Esophagus muscularis mucosa (tissue), 4 donors: ENCODE measurements around the gene DBX2. TPM values are rescaled to one million over a fixed set of nuclear protein-coding genes. Genes with fewer than 3 reads are reported as not detected.

ENCODE experiments used
- DNase-seq: peaks from one replicate; pipeline ENCODE4 v3.0.0-alpha.2; 2017; ENCODE audit errors: extremely low spot score
- H3K27ac ChIP-seq, 4 donors: fragments of 200-600 bp; sonication (generic); replicated peaks in 1 of 4; 1 replicate in 3 of 4; 2 replicates in 1 of 4; pipeline ENCODE4 v1.5.1; 2016 to 2019; ENCODE audit warnings: mild to moderate bottlenecking in 1 of 4
- H3K27me3 ChIP-seq, 4 donors: fragments of 200-600 bp; sonication (generic); one replicate each; pipeline versions ENCODE4 v1.5.1 to v1.6.0; 2016 to 2019
- H3K36me3 ChIP-seq, 4 donors: fragments of 200-600 bp; sonication (generic); one replicate each; pipeline ENCODE4 v1.5.1; 2016 to 2019
- H3K4me1 ChIP-seq, 4 donors: fragments of 200-600 bp; sonication (generic); one replicate each; pipeline ENCODE4 v1.5.1; 2016 to 2019
- H3K4me3 ChIP-seq, 4 donors: fragments of 200-600 bp; sonication (generic); 1 replicate in 2 of 4; 2 replicates in 2 of 4; pipeline ENCODE4 v1.5.1; 2016 to 2019; ENCODE audit warnings: mild to moderate bottlenecking in 4 of 4, moderate library complexity in 1 of 4
- H3K9me3 ChIP-seq, 4 donors: fragments of 200-600 bp; sonication (generic); 1 replicate in 3 of 4; 2 replicates in 1 of 4; pipeline ENCODE4 v1.5.1; 2016 to 2019
- EP300 ChIP-seq: sonication (generic); formaldehyde crosslinking; IDR thresholded peaks from one replicate; pipeline ENCODE4 v1.6.1; 2017; ENCODE audit warnings: antibody characterized with exemption
- POLR2A ChIP-seq: fragments of 450-650 bp; IDR thresholded peaks from one replicate; pipeline ENCODE4 v1.6.1; 2017; ENCODE audit warnings: antibody characterized with exemption, moderate library complexity, mild to moderate bottlenecking, low read depth
- POLR2AphosphoS5 ChIP-seq, 2 donors: sonication (generic); formaldehyde crosslinking; IDR thresholded peaks; one replicate each; pipeline ENCODE4 v1.6.1; 2017; ENCODE audit warnings: antibody characterized with exemption in 2 of 2
- WGBS: methylation state at CpG from one replicate; pipeline ENCODE4 v1.1.5; 2018; 5-methylcytosine and 5-hydroxymethylcytosine counted together
- intact Hi-C: fragments of 100-400 bp; cut with DNase I; formaldehyde crosslinking; loops from one replicate; pipeline ENCODE4 v1.15.1; 2023
- total RNA-seq, 4 donors: library from RNA; depleted of rRNA; stranded (reverse); fragments of >200 nt; gene quantifications; one replicate each; pipeline versions ENCODE4 v1.1.0 to v1.2.1, GENCODE V29; 2016
- TF ChIP-seq, protein P1 (sequence below), 3 experiments: fragments of 200-600 bp in 2 of 3; fragments of 450-650 bp in 1 of 3; sonication (generic) in 2 of 3; IDR thresholded peaks; one replicate each; pipeline ENCODE4 v1.5.1; 2017 to 2019; ENCODE audit warnings: antibody characterized with exemption in 3 of 3, mild to moderate bottlenecking in 2 of 3, moderate library complexity in 1 of 3

Gene DBX2
- total RNA-seq, 4 donors from 2014 or later, result not detected

DNA sequence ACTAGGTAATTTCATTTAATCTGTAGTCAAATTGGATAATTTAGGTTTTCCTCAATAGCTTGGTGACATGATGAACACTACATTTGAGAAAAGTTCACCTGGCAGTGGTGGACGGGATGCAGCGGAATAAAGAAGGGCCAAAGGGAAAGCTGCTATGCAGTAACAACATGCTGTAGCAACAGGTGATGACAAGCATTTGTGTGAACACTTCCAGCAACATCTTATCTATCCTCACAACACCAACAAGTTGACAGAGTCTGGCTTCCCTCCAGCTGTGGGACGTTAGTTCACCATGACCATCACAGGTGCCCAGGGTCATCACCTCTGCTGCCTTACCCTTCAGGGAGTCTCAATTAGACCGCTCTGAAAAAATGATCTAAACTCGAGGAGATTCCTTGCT lies 8.3 kb downstream of the DBX2 start:
- intact Hi-C loops, result no loop called here
- Histone ChIP-seq H3K4me1 (no peaks in the 10 kb centered on the region), H3K27me3 (peaks cover 0 to 4% (median 0%) of the 10 kb centered on the region in 4 donors), H3K9me3 (no peaks in the 10 kb centered on the region), H3K27ac (no peak overlapping the region), H3K36me3 (no peaks in the 10 kb centered on the region), H3K4me3 (no peak overlapping the region)
- WGBS, result 71% methylated on average over 5 of the region's 5 CpGs
- DNase-seq, result no peak
- TF ChIP-seq EP300 (no peak), POLR2A (no peak), POLR2AphosphoS5 (IDR thresholded peaks at IDR 0.05) (no peak)
- TF ChIP-seq, protein P1, sequence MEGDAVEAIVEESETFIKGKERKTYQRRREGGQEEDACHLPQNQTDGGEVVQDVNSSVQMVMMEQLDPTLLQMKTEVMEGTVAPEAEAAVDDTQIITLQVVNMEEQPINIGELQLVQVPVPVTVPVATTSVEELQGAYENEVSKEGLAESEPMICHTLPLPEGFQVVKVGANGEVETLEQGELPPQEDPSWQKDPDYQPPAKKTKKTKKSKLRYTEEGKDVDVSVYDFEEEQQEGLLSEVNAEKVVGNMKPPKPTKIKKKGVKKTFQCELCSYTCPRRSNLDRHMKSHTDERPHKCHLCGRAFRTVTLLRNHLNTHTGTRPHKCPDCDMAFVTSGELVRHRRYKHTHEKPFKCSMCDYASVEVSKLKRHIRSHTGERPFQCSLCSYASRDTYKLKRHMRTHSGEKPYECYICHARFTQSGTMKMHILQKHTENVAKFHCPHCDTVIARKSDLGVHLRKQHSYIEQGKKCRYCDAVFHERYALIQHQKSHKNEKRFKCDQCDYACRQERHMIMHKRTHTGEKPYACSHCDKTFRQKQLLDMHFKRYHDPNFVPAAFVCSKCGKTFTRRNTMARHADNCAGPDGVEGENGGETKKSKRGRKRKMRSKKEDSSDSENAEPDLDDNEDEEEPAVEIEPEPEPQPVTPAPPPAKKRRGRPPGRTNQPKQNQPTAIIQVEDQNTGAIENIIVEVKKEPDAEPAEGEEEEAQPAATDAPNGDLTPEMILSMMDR (IDR thresholded peaks at IDR 0.05), result no peak

DNA sequence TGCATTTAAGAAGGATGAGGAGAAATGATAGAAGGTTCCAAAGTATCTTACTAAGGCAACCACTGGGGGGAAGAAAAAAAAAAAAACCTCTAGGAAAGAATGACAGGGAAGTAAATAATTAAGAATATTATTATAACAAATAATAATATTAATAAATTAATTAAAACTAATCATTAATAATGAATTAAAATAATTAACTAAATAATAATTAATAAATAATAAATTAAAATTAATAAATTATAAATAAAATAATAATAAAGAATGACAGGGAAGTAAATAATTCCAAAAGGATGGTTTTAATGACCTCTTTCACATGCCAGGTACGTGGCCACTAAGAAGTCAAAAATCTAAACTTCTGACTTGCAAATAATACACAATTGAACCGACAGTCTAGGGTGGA lies 9.9 kb downstream of the DBX2 start:
- DNase-seq, result no peak
- intact Hi-C loops, result no loop called here
- Histone ChIP-seq H3K9me3 (no peaks in the 10 kb centered on the region), H3K36me3 (no peaks in the 10 kb centered on the region), H3K4me1 (no peaks in the 10 kb centered on the region), H3K27ac (no peak overlapping the region), H3K27me3 (no peaks in the 10 kb centered on the region), H3K4me3 (no peak overlapping the region)
- WGBS, result 90% methylated on average over 2 of the region's 2 CpGs
- TF ChIP-seq EP300 (no peak), POLR2A (no peak), POLR2AphosphoS5 (IDR thresholded peaks at IDR 0.05) (no peak)
- TF ChIP-seq, protein P1 (IDR thresholded peaks at IDR 0.05), result no peak

DNA sequence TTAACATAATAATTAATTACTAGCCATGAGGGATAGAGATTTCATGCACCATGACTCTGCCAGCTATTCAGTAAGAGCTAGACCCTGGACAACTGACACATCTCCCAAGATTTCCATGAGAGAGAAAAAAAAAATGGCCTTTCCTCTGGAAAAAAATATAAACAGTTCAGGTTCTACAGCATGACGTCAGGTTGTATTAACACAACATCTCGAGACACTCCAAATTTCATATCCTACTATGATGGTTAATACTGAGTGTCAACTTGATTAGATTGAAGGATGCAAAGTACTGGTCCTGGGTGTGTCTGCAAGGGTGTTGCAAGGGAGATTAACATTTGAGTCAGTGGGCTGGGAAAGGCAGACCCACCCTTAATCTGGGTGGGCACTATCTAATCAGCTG lies 11.1 kb downstream of the DBX2 start:
- no peak for DNase-seq
- no peak for TF ChIP-seq EP300
- TF ChIP-seq POLR2AphosphoS5 (IDR thresholded peaks at IDR 0.05), result no peak
- TF ChIP-seq POLR2A, result no peak
- TF ChIP-seq, protein P1 (IDR thresholded peaks at IDR 0.05), result no peak
- intact Hi-C loops, result no loop called here
- no peak overlapping the region for H3K27ac ChIP-seq
- WGBS, result 60% methylated on average over 2 of the region's 2 CpGs
- no peak overlapping the region for H3K4me3 ChIP-seq
- H3K36me3 ChIP-seq, result no peaks in the 10 kb centered on the region
- H3K4me1 ChIP-seq, result no peaks in the 10 kb centered on the region
- no peaks in the 10 kb centered on the region for H3K27me3 ChIP-seq
- H3K9me3 ChIP-seq, result no peaks in the 10 kb centered on the region

DNA sequence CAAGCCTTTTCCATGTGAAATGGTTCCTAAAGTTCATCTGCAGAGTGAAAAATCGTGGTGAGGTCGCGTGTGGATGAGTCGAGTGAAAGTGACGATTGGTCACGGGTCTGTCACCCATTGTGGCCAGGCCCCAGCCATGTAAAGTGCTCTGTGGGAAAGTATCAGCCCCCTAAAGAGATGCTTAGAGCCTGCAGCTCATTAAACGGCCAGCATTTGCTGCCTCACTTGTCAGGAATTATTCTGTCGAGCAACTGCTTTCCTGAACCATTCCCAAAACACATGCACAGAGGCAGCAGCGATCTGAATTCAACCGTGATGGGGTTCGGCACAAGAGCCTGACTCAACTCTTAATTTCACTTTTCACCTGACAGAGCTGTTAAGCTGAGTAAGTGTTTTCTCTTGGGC lies 16.0 kb downstream of the DBX2 start:
- 56% methylated on average over 11 of the region's 11 CpGs for WGBS
- intact Hi-C loops, result no loop called here
- Histone ChIP-seq H3K9me3 (no peaks in the 10 kb centered on the region), H3K4me3 (no peak overlapping the region), H3K27ac (no peak overlapping the region), H3K27me3 (no peaks in the 10 kb centered on the region), H3K36me3 (no peaks in the 10 kb centered on the region), H3K4me1 (no peaks in the 10 kb centered on the region)
- TF ChIP-seq EP300, result no peak
- DNase-seq, result no peak

DNA sequence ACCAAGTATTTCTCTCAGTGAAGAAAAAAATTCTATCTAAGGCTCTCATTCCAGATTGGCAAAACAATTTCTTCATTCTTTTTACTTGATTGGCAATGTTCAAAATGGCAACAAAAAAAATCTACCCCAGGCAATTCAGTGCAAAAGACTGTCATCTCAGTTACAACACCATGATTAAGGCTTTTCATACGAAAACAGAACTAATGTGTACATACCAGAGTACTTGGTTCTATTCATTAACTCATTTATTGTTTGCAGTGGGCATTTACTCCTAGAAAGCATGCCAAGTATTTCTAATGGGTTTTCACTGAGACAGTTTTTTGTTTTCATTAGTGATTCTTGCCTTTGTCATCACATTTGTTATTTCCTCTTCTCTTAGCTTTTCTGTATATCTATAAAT lies 33.0 kb downstream of the DBX2 start:
- Histone ChIP-seq H3K27ac (no peak overlapping the region), H3K4me3 (no peak overlapping the region), H3K9me3 (peaks cover 0 to 10% (median 4%) of the 10 kb centered on the region in 4 donors), H3K36me3 (no peaks in the 10 kb centered on the region), H3K27me3 (no peaks in the 10 kb centered on the region), H3K4me1 (no peaks in the 10 kb centered on the region)
- TF ChIP-seq EP300, result no peak
- TF ChIP-seq POLR2A, result no peak
- TF ChIP-seq, protein P1 (IDR thresholded peaks at IDR 0.05), result no peak
- intact Hi-C loops, result no loop called here
- 32% methylated on average over 1 of the region's 1 CpG for WGBS
- no peak for DNase-seq
